ENCODE measurements around the gene TTYH2. TPM values are rescaled to one million over a fixed set of nuclear protein-coding genes. Genes with fewer than 3 reads are reported as not detected.

Gene TTYH2
- total RNA-seq, 1 experiment from 2014 or later: 5.4 TPM

GRCh38 chr17:74222399-74222798 lies 9.0 kb downstream of the TTYH2 start:
- POLR2A ChIA-PET: no interaction called here

GRCh38 chr17:74223901-74224300 lies 10.5 kb downstream of the TTYH2 start:
- H3K4me1 ChIP-seq: no peaks in the 10 kb centered on the region
- no peak overlapping the region for H3K4me3 ChIP-seq (ENCODE audit: low read depth, low read length)
- no peaks in the 10 kb centered on the region for H3K9me3 Mint-ChIP-seq (ENCODE audit: unreplicated experiment)
- no peaks in the 10 kb centered on the region for H3K27me3 ChIP-seq (replicated peaks; ENCODE audit: control insufficient read depth, insufficient read depth, low read length)
- no peaks in the 10 kb centered on the region for H3K36me3 ChIP-seq (ENCODE audit: control insufficient read depth, insufficient read depth, low read length)
- H3K27me3 Mint-ChIP-seq (ENCODE audit: insufficient read depth, unreplicated experiment): no peaks in the 10 kb centered on the region
- intact Hi-C loops (cut with micrococcal nuclease; ENCODE audit: unreplicated experiment): no loop called here
- BruUV-seq (replicated peaks): no TSS peak
- no peaks in the 10 kb centered on the region for H3K36me3 Mint-ChIP-seq (ENCODE audit: insufficient read depth, unreplicated experiment)
- H3K4me3 Mint-ChIP-seq (ENCODE audit: unreplicated experiment): no peak overlapping the region
- H3K4me1 Mint-ChIP-seq (ENCODE audit: low read depth, unreplicated experiment): no peaks in the 10 kb centered on the region
- TF ChIP-seq CTCF (IDR thresholded peaks at IDR 0.05; ENCODE audit: insufficient read depth in 1 of 2, low read depth in 1 of 2, low read length in 1 of 2, severe bottlenecking in 1 of 2, unreplicated experiment in 1 of 2): no peak
- H3K9me3 ChIP-seq: no peaks in the 10 kb centered on the region
- DNase-seq: no peak
- ChIA-PET CTCF (no interaction called here), POLR2A (no interaction called here)
- H3K27ac Mint-ChIP-seq (ENCODE audit: unreplicated experiment): no peak overlapping the region

More at GRCh38 chr17:74222399-74222798, 9.0 kb downstream of the TTYH2 start:
- H3K9me3 ChIP-seq: no peaks in the 10 kb centered on the region
- H3K9me3 Mint-ChIP-seq (ENCODE audit: unreplicated experiment): no peaks in the 10 kb centered on the region
- no peaks in the 10 kb centered on the region for H3K27me3 Mint-ChIP-seq (ENCODE audit: insufficient read depth, unreplicated experiment)
- no peaks in the 10 kb centered on the region for H3K4me1 ChIP-seq
- DNase-seq: no peak
- BruUV-seq (replicated peaks): no TSS peak
- no peak overlapping the region for H3K4me3 ChIP-seq (ENCODE audit: low read depth, low read length)
- no peaks in the 10 kb centered on the region for H3K36me3 Mint-ChIP-seq (ENCODE audit: insufficient read depth, unreplicated experiment)
- intact Hi-C loops (cut with micrococcal nuclease; ENCODE audit: unreplicated experiment): no loop called here
- no peak overlapping the region for H3K27ac Mint-ChIP-seq (ENCODE audit: unreplicated experiment)
- CTCF ChIA-PET: interaction anchor here (1.1 to 1.4 kb wide), 2 partner anchors 23 to 74 kb away, joined by 3 read pairs; no protein-coding TSS in a partner anchor
- no peaks in the 10 kb centered on the region for H3K27me3 ChIP-seq (replicated peaks; ENCODE audit: control insufficient read depth, insufficient read depth, low read length)
- H3K36me3 ChIP-seq (ENCODE audit: control insufficient read depth, insufficient read depth, low read length): no peaks in the 10 kb centered on the region
- no peak for TF ChIP-seq CTCF (IDR thresholded peaks at IDR 0.05; ENCODE audit: insufficient read depth in 1 of 2, low read depth in 1 of 2, low read length in 1 of 2, severe bottlenecking in 1 of 2, unreplicated experiment in 1 of 2)
- H3K4me1 Mint-ChIP-seq (ENCODE audit: low read depth, unreplicated experiment): no peaks in the 10 kb centered on the region
- H3K4me3 Mint-ChIP-seq (ENCODE audit: unreplicated experiment): no peak overlapping the region

- Mint-ChIP-seq H3K36me3 (ENCODE audit: insufficient read depth, unreplicated experiment) (no peaks in the 10 kb centered on the region), H3K27me3 (ENCODE audit: insufficient read depth, unreplicated experiment) (no peaks in the 10 kb centered on the region), H3K27ac (ENCODE audit: unreplicated experiment) (no peak overlapping the region), H3K4me1 (ENCODE audit: low read depth, unreplicated experiment) (no peaks in the 10 kb centered on the region), H3K4me3 (ENCODE audit: unreplicated experiment) (no peak overlapping the region), H3K9me3 (ENCODE audit: unreplicated experiment) (no peaks in the 10 kb centered on the region)
- Histone ChIP-seq H3K4me3 (ENCODE audit: low read depth, low read length) (no peak overlapping the region), H3K27me3 (replicated peaks; ENCODE audit: control insufficient read depth, insufficient read depth, low read length) (no peaks in the 10 kb centered on the region), H3K36me3 (ENCODE audit: control insufficient read depth, insufficient read depth, low read length) (no peaks in the 10 kb centered on the region), H3K9me3 (no peaks in the 10 kb centered on the region), H3K4me1 (no peaks in the 10 kb centered on the region)
- no TSS peak for BruUV-seq (replicated peaks)
- no peak for TF ChIP-seq CTCF (IDR thresholded peaks at IDR 0.05; ENCODE audit: insufficient read depth in 1 of 2, low read depth in 1 of 2, low read length in 1 of 2, severe bottlenecking in 1 of 2, unreplicated experiment in 1 of 2)
- intact Hi-C loops (cut with micrococcal nuclease; ENCODE audit: unreplicated experiment): no loop called here
- no peak for DNase-seq
- CTCF ChIA-PET: no interaction called here
- POLR2A ChIA-PET: no interaction called here
Observed at GRCh38 chr17:74224959-74225725, 11.8 kb downstream of the TTYH2 start.
